Esophagus muscularis mucosa (tissue), 4 donors: ENCODE data around the gene QSOX2. TPM values are rescaled to one million over a fixed set of nuclear protein-coding genes. Genes with fewer than 3 reads are reported as not detected.

Experiments
- DNase-seq: peaks from one replicate; pipeline ENCODE4 v3.0.0-alpha.2; 2017; ENCODE audit errors: extremely low spot score
- H3K27ac ChIP-seq, 4 donors: fragments of 200-600 bp; sonication (generic); replicated peaks in 1 of 4; 1 replicate in 3 of 4; 2 replicates in 1 of 4; pipeline ENCODE4 v1.5.1; 2016 to 2019; ENCODE audit warnings: mild to moderate bottlenecking in 1 of 4
- H3K27me3 ChIP-seq, 4 donors: fragments of 200-600 bp; sonication (generic); one replicate each; pipeline versions ENCODE4 v1.5.1 to v1.6.0; 2016 to 2019
- H3K36me3 ChIP-seq, 4 donors: fragments of 200-600 bp; sonication (generic); one replicate each; pipeline ENCODE4 v1.5.1; 2016 to 2019
- H3K4me1 ChIP-seq, 4 donors: fragments of 200-600 bp; sonication (generic); one replicate each; pipeline ENCODE4 v1.5.1; 2016 to 2019
- H3K4me3 ChIP-seq, 4 donors: fragments of 200-600 bp; sonication (generic); 1 replicate in 2 of 4; 2 replicates in 2 of 4; pipeline ENCODE4 v1.5.1; 2016 to 2019; ENCODE audit warnings: mild to moderate bottlenecking in 4 of 4, moderate library complexity in 1 of 4
- H3K9me3 ChIP-seq, 4 donors: fragments of 200-600 bp; sonication (generic); 1 replicate in 3 of 4; 2 replicates in 1 of 4; pipeline ENCODE4 v1.5.1; 2016 to 2019
- CTCF ChIP-seq, 3 experiments: fragments of 200-600 bp in 2 of 3; fragments of 450-650 bp in 1 of 3; sonication (generic) in 2 of 3; IDR thresholded peaks; one replicate each; pipeline ENCODE4 v1.5.1; 2017 to 2019; ENCODE audit warnings: antibody characterized with exemption in 3 of 3, mild to moderate bottlenecking in 2 of 3, moderate library complexity in 1 of 3
- EP300 ChIP-seq: sonication (generic); formaldehyde crosslinking; IDR thresholded peaks from one replicate; pipeline ENCODE4 v1.6.1; 2017; ENCODE audit warnings: antibody characterized with exemption
- POLR2A ChIP-seq: fragments of 450-650 bp; IDR thresholded peaks from one replicate; pipeline ENCODE4 v1.6.1; 2017; ENCODE audit warnings: antibody characterized with exemption, moderate library complexity, mild to moderate bottlenecking, low read depth
- POLR2AphosphoS5 ChIP-seq, 2 donors: sonication (generic); formaldehyde crosslinking; IDR thresholded peaks; one replicate each; pipeline ENCODE4 v1.6.1; 2017; ENCODE audit warnings: antibody characterized with exemption in 2 of 2
- whole genome bisulfite sequencing: methylation state at CpG from one replicate; pipeline ENCODE4 v1.1.5; 2018; 5-methylcytosine and 5-hydroxymethylcytosine counted together
- intact Hi-C: fragments of 100-400 bp; cut with DNase I; formaldehyde crosslinking; loops from one replicate; pipeline ENCODE4 v1.15.1; 2023
- total RNA-seq, 4 donors: library from RNA; depleted of rRNA; stranded (reverse); fragments of >200 nt; gene quantifications; one replicate each; pipeline versions ENCODE4 v1.1.0 to v1.2.1, GENCODE V29; 2016

The QSOX2 gene
- total RNA-seq, 4 donors from 2014 or later = 5.4 to 7.6 (median 6.3) TPM

GRCh38 chr9:136242248-136242647 is 3.4 kb downstream of the QSOX2 start:
- H3K27me3 ChIP-seq = no peaks in the 10 kb centered on the region
- H3K4me1 ChIP-seq = peaks cover 36 to 59% (median 44%) of the 10 kb centered on the region in 4 donors
- TF ChIP-seq EP300 (no peak), POLR2A (no peak), POLR2AphosphoS5 (IDR thresholded peaks at IDR 0.05) (no peak)
- H3K36me3 ChIP-seq = peaks cover 0 to 8% (median 2%) of the 10 kb centered on the region in 4 donors
- H3K27ac ChIP-seq = no peak overlapping the region
- no peaks in the 10 kb centered on the region for H3K9me3 ChIP-seq
- intact Hi-C loops = no loop called here
- WGBS = 92% methylated on average over 5 of the region's 8 CpGs
- DNase-seq = no peak
- H3K4me3 ChIP-seq = no peak overlapping the region

GRCh38 chr9:136241542-136241941 is 4.1 kb downstream of the QSOX2 start:
- no peak overlapping the region for H3K27ac ChIP-seq
- intact Hi-C loops = no loop called here
- WGBS = 95% methylated on average over 6 of the region's 13 CpGs

GRCh38 chr9:136240941-136241340 is 4.7 kb downstream of the QSOX2 start:
- intact Hi-C loops = no loop called here
- WGBS = 95% methylated on average over 10 of the region's 20 CpGs
- no peak overlapping the region for H3K27ac ChIP-seq

More at GRCh38 chr9:136241542-136241941, 4.1 kb downstream of the QSOX2 start:
- Histone ChIP-seq H3K4me3 (no peak overlapping the region), H3K36me3 (peaks cover 4 to 15% (median 9%) of the 10 kb centered on the region in 4 donors), H3K27me3 (no peaks in the 10 kb centered on the region), H3K4me1 (peaks cover 36 to 59% (median 42%) of the 10 kb centered on the region in 4 donors), H3K9me3 (no peaks in the 10 kb centered on the region)
- TF ChIP-seq CTCF (IDR thresholded peaks at IDR 0.05) (no peak), POLR2AphosphoS5 (IDR thresholded peaks at IDR 0.05) (no peak), POLR2A (no peak), EP300 (no peak)
- DNase-seq = no peak

GRCh38 chr9:136239983-136240330 is 5.7 kb downstream of the QSOX2 start:
- Histone ChIP-seq H3K9me3 (no peaks in the 10 kb centered on the region), H3K36me3 (peaks cover 7 to 31% (median 23%) of the 10 kb centered on the region in 4 donors), H3K27ac (no peak overlapping the region), H3K27me3 (no peaks in the 10 kb centered on the region), H3K4me3 (no peak overlapping the region), H3K4me1 (peaks cover 25 to 48% (median 36%) of the 10 kb centered on the region in 4 donors)
- intact Hi-C loops = no loop called here
- WGBS = 73% methylated on average over 2 of the region's 2 CpGs
- TF ChIP-seq POLR2AphosphoS5 (IDR thresholded peaks at IDR 0.05) = no peak
- no peak for TF ChIP-seq CTCF (IDR thresholded peaks at IDR 0.05)
- no peak for TF ChIP-seq POLR2A
- no peak for TF ChIP-seq EP300
- DNase-seq = no peak

More at GRCh38 chr9:136240941-136241340, 4.7 kb downstream of the QSOX2 start:
- TF ChIP-seq CTCF (IDR thresholded peaks at IDR 0.05) (no peak), EP300 (no peak), POLR2A (no peak), POLR2AphosphoS5 (IDR thresholded peaks at IDR 0.05) (no peak)
- Histone ChIP-seq H3K36me3 (peaks cover 7 to 21% (median 15%) of the 10 kb centered on the region in 4 donors), H3K27me3 (no peaks in the 10 kb centered on the region), H3K4me1 (peaks cover 30 to 53% (median 40%) of the 10 kb centered on the region in 4 donors), H3K9me3 (no peaks in the 10 kb centered on the region), H3K4me3 (no peak overlapping the region)
- DNase-seq = no peak

- H3K9me3 ChIP-seq = no peaks in the 10 kb centered on the region
- DNase-seq = no peak
- TF ChIP-seq EP300 (no peak), POLR2A (no peak), CTCF (IDR thresholded peaks at IDR 0.05) (no peak), POLR2AphosphoS5 (IDR thresholded peaks at IDR 0.05) (no peak)
- intact Hi-C loops = no loop called here
- WGBS = 77% methylated on average over 25 of the region's 25 CpGs
- peaks cover 7 to 36% (median 24%) of the 10 kb centered on the region in 4 donors for H3K36me3 ChIP-seq
- no peak overlapping the region for H3K27ac ChIP-seq
- peaks cover 19 to 42% (median 30%) of the 10 kb centered on the region in 4 donors for H3K4me1 ChIP-seq
- no peak overlapping the region for H3K4me3 ChIP-seq
- no peaks in the 10 kb centered on the region for H3K27me3 ChIP-seq
These were observed 6.3 kb downstream of the QSOX2 start for GRCh38 chr9:136239135-136239982.
